Activated CD4-positive, alpha-beta T cell treated with anti-CD3 and anti-CD28 coated beads for 1 hour (primary cell): ENCODE data around the gene VAV2.

Experiments
- DNase-seq: peaks from one replicate; pipeline ENCODE4 v3.0.0-alpha.2; 2020

VAV2 gene

GRCh38 chr9:133812077-133812868 is 179.9 kb downstream of the VAV2 start:
- DNase-seq = no peak

DNA sequence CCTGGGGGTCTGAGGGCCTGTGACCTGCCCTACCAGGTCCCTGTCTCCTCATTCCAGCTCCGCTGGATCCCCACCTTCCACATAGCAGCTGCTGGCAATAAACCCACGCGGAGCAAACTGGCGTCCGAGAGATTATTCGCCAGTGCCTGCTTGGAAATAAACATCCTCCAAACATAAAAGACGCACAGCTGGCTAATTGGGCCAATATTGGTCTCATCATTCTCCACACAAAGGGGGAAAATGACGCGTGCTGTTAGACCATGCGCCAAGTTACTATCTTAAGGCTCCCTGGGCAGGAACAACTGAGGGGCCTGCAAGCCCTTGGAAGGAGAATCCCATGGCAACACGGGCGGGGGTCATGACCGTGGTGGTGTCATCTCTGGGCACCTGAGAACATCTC is 180.7 kb downstream of the VAV2 start:
- no peak for DNase-seq

- no peak for DNase-seq
These were observed 181.4 kb downstream of the VAV2 start for GRCh38 chr9:133810556-133811195.

GRCh38 chr9:133809335-133809734 is 182.8 kb downstream of the VAV2 start:
- no peak for DNase-seq

- DNase-seq = no peak
These were observed 184.3 kb downstream of the VAV2 start for GRCh38 chr9:133807818-133808217.

GRCh38 chr9:133807037-133807436 is 185.1 kb downstream of the VAV2 start:
- DNase-seq = no peak

GRCh38 chr9:133806623-133807010 is 185.5 kb downstream of the VAV2 start:
- no peak for DNase-seq

DNA sequence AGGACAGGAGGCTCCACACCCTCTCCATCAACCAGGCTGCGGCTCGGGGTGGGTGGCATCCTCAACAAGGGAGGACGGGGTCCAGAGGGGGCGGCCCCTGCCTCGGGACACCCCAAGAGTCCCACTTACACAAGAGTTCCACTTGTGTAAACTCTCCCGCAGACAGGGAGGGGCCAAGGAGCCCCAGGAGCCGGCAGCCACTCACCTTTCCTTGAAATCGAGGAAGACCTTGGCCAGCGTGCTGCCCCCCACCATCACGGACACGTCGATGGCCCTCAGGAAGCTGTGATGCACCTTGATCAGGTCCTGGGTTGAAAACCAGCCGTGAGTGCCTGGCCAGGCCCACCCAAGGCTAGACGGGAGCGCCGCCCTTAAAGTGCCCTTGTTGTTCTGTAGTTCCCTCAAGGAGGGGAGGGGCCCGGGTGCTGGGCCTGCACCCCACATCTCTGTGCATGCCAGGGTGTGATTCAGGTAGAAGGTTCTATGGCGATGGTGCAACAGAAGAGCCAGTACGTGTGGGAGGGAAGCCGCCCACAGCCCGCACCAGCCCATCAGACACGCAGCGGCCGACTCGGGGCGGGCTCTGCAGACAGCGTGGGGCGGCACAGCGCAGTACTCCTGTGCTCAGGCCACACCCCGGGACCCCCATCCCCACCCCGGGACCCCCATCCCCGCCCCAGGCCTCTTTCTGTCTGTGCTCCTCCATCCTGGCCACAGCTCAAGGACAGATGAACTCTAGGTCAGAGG is 186.1 kb downstream of the VAV2 start:
- no peak for DNase-seq

GRCh38 chr9:133804199-133804598 is 187.9 kb downstream of the VAV2 start:
- DNase-seq = no peak

GRCh38 chr9:133803745-133804144 is 188.4 kb downstream of the VAV2 start:
- no peak for DNase-seq

DNA sequence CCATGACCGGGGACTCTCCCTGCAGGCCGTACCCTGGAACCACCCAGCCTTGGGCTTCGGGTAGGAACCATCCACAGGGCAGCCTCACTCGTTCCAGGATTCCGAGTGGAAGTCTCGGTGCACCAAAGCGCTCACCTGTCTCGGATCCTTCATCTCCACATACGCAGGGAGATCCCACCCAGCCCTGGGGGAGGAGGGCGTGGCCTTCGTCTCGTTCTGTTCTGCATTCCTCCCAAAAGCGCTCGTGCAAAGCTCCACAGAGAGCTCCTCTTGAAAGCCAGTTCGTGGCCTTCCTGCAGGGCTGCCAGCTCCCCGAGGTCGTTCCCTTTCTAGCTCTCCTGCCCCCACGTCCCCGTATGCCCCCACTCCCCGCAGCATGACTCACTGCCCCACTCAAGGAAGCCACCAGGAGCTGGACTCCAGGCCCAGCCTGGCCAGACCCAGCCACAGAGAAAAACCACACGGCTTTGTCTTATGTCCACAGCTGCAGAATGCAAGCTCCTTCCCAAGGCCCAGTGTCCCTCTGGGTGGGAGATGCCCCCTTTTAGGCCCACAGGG is 189.0 kb downstream of the VAV2 start:
- DNase-seq = no peak

DNA sequence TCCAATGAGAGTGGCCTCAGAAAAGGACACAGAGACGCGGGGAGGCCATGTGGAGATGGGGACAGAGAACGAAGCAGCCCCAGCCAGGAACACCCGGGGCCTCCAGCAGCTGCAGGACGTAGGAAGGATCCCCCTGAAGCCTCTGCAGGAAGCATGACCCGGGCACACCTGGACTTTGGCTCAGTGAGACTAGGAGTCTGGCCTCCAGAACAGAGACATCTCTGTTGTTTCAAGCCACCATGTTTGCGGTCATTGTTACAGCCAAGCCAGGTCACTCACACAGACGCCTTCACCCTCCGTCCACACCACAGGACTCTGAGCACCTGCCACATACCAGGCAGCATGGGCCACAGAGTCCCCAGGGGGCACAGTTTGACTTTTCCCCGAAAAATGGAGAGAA is 190.4 kb downstream of the VAV2 start:
- no peak for DNase-seq

GRCh38 chr9:133800266-133800665 is 191.9 kb downstream of the VAV2 start:
- DNase-seq = no peak

DNA sequence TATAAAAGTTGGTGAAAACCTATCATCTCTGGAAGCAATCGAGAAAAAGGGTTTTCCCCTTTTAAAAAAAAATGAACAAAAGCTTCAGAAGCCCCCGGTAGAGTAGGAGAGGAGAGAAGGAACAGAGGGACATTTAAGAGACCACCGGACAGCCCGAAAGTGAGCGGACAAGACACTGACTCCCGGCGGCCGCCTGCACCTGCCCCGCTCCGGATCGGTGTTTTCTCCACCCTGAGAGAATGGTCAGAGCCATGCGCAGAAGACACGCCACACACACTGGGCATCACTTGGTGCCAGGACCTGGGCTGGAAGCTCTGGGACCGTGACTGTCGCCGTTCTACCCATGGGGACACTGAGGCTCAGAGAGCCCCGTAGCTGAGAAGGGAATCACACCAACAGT is 192.4 kb downstream of the VAV2 start:
- no peak for DNase-seq

DNA sequence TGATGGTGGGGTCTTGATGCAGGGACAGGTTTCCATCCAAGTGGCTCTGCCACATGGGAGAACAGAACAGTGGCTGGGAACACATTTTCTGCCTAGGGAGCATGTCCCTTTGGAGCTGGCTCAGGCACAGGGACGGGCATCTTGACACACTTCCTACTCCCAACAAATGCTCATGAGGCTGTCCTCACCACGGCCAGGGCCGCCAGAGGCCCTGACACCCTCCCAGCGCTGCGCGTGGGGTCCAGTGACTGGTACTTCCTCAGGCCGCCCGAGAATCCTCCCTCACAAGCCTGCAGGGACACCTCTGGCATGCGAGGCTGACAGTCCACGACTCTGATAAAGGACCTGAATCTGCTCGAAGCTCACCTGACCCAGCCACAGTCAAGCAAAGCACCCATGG is 193.0 kb downstream of the VAV2 start:
- no peak for DNase-seq

- DNase-seq = no peak
These were observed 194.0 kb downstream of the VAV2 start for GRCh38 chr9:133798160-133798559.

DNA sequence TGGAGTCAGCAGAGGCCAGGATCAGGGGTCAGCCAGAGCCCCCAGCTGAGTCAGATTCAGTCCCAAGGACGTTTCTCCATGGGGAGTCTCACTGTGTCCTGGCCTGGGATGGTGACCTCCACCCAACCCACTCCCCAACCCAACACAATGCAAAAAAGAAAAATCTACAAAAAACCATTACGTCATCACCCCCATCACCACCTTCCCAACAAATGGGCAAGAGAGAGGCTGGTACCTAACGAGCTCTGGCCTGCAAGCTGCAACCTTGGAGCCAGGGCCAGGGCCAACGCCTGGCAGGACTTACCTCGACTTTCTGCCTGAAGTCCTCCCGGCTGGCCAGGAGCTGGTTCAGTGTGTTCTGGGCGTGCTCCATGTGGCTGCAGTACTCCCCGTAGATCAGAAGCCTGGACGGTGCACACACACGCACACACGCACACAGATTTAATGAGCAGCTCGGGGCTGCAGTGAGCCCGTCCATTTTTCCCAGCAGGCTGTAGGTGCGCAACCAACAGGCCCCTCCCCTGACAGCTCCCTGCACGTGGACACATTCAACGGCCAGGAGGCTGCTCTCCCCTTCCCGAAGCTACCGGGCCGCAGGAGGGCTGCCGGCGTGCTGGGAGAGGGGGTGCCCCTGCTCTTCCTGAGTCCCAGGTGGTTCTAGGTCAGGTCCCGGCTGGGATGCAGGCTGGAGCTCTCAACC is 194.6 kb downstream of the VAV2 start:
- DNase-seq = no peak

GRCh38 chr9:133796562-133796961 is 195.6 kb downstream of the VAV2 start:
- no peak for DNase-seq

DNA sequence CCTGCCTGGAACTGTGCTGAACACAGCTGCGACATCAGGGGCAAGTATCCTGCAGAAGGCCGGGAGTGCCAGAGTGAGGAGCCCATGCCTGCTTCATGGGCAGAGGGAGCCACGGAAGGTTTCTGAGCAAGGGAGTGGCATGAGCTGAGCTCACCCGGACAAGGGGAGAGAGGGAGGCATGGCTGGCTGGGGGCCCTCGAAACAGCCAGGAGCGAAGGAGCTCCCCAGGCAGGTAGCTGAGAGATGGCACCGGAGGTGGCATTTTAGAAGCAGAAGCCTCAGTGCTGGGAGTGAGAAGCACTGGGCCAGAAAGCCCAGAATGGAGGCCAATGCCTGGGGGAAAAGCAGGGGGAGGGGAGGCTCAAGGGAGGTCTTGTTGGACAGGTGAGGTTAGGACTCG is 197.1 kb downstream of the VAV2 start:
- no peak for DNase-seq

DNA sequence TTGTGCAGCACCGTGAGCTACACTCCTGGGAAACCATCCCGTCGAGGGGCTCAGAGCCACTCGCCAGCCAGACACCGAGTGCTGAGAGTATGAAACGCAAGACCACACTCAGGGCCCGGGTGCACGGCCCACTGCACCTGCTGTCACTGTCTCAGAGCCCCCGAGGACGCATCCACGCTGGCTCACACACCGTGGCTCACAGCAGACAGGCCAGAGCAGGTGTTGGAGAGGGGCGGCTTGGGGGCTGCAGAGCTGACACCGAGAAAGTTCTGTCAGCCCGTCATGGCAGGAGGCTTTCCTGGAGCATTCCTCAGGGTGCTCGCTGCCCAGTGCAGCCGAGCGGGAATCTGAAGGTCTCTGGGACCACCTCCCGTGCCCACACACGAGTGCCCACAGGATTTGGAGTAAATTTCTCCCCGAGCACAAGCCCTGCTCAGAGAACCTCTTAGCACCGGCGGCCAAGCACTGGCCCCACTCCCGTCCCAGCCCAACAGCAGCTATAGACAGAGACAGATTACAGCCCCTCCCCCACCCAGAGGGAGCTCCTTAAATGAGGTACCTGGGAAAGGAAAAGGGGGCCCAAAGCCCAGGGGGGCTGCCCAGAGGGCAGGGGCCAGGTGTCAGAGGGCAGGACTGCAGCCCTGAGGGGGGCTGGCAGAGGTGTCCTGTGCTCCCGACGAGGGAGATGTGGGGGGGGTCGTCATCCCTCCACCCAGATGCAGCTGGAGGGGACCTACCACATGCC is 197.9 kb downstream of the VAV2 start:
- DNase-seq = no peak

- no peak for DNase-seq
These were observed 198.7 kb downstream of the VAV2 start for GRCh38 chr9:133793471-133793870.
